Neutrophil (primary cell): ENCODE data around the gene ALOXE3.

ENCODE experiments used
- H3K27ac ChIP-seq: fragments of 200-600 bp; sonication (generic); 2 replicates; pipeline ENCODE4 v1.5.1; 2016; ENCODE audit warnings: mild to moderate bottlenecking, moderate library complexity
- H3K27me3 ChIP-seq: fragments of 200-600 bp; sonication (generic); 2 replicates; pipeline ENCODE4 v1.6.0; 2016; ENCODE audit warnings: mild to moderate bottlenecking
- H3K36me3 ChIP-seq: fragments of 200-600 bp; sonication (generic); 2 replicates; pipeline ENCODE4 v1.5.1; 2017
- H3K4me1 ChIP-seq, 2 experiments: fragments of 200-600 bp in 1 of 2; sonication (generic) in 1 of 2; 1 replicate in 1 of 2; 2 replicates in 1 of 2; pipeline versions ENCODE4 v1.5.1 to v1.6.1; 2013 to 2016; ENCODE audit warnings: low read depth in 1 of 2, low read length in 1 of 2, mild to moderate bottlenecking in 1 of 2, moderate library complexity in 1 of 2; ENCODE audit not compliant: control insufficient read depth in 1 of 2, insufficient read depth in 1 of 2
- H3K4me3 ChIP-seq, 2 experiments: fragments of 200-600 bp in 1 of 2; sonication (generic) in 1 of 2; 1 replicate in 1 of 2; 2 replicates in 1 of 2; pipeline ENCODE4 v1.5.1; 2013 to 2016; ENCODE audit warnings: low read depth in 1 of 2, low read length in 1 of 2, mild to moderate bottlenecking in 1 of 2, moderate library complexity in 1 of 2
- H3K9me3 ChIP-seq: fragments of 200-600 bp; sonication (generic); 2 replicates; pipeline ENCODE4 v1.5.1; 2016
- TF ChIP-seq, protein P1 (sequence below): fragments of 200-600 bp; sonication (generic); IDR thresholded peaks from 2 replicates; pipeline ENCODE4 v1.5.1; 2016; ENCODE audit warnings: antibody characterized with exemption

The ALOXE3 gene

GRCh38 chr17:8155996-8156245, 37.6 kb upstream of the ALOXE3 start:
- H3K4me3 ChIP-seq = peak overlapping the region; percentile 65 to 92
- H3K4me1 ChIP-seq = peaks cover 80 to 84% of the 10 kb centered on the region in 2 experiments
- H3K27me3 ChIP-seq = peaks cover 15% of the 10 kb centered on the region
- H3K9me3 ChIP-seq = no peaks in the 10 kb centered on the region
- peak overlapping the region; percentile 90 for H3K27ac ChIP-seq
- H3K36me3 ChIP-seq = peaks cover 21% of the 10 kb centered on the region
- TF ChIP-seq, protein P1, sequence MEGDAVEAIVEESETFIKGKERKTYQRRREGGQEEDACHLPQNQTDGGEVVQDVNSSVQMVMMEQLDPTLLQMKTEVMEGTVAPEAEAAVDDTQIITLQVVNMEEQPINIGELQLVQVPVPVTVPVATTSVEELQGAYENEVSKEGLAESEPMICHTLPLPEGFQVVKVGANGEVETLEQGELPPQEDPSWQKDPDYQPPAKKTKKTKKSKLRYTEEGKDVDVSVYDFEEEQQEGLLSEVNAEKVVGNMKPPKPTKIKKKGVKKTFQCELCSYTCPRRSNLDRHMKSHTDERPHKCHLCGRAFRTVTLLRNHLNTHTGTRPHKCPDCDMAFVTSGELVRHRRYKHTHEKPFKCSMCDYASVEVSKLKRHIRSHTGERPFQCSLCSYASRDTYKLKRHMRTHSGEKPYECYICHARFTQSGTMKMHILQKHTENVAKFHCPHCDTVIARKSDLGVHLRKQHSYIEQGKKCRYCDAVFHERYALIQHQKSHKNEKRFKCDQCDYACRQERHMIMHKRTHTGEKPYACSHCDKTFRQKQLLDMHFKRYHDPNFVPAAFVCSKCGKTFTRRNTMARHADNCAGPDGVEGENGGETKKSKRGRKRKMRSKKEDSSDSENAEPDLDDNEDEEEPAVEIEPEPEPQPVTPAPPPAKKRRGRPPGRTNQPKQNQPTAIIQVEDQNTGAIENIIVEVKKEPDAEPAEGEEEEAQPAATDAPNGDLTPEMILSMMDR = no peak

DNA sequence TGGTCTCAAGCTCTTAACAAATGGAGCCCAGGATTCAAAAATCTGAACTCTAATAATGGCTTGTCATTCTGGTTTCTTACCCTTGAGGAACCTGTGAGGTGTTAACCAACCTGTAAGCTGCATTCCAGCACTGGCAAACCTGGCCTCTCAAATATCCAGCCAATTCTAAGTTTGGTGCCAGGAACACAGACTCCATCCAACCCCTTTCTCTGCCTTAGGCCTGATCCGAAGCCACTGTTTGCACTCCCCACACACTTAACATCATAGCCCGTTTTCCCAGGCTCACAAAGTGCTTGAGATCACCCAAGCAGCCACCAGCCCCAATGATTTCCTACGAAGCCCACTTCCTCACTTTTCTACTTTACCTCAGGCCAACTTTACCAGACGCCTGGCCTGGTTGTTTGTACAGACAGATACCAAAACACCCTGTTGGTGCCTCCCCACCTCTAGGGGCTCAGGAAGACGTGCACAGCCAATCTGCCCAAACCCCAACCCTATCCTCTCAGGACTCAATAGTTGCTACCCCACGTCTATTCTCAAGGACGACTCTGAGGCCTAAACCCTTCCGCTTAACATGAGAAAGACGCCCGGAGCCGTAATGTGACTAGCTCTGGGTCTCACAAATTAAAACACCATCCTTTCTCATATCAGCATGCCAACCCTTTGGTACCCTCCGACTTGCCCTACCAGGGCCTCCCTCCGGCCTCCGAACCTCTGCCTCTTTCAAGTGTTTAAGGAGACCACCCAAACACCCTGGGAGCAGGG, 37.1 kb upstream of the ALOXE3 start:
- Histone ChIP-seq H3K27ac (peak overlapping the region; percentile 90), H3K36me3 (peaks cover 15% of the 10 kb centered on the region), H3K27me3 (peaks cover 15% of the 10 kb centered on the region), H3K4me1 (peaks cover 80 to 84% of the 10 kb centered on the region in 2 experiments), H3K9me3 (no peaks in the 10 kb centered on the region), H3K4me3 (peak overlapping the region; percentile 65 to 92)
- TF ChIP-seq, protein P1 = no peak

- peak overlapping the region; percentile 90 for H3K27ac ChIP-seq
- H3K4me1 ChIP-seq = peaks cover 77 to 78% of the 10 kb centered on the region in 2 experiments
- H3K9me3 ChIP-seq = no peaks in the 10 kb centered on the region
- TF ChIP-seq, protein P1 = no peak
- peaks cover 15% of the 10 kb centered on the region for H3K27me3 ChIP-seq
- H3K36me3 ChIP-seq = peaks cover 14% of the 10 kb centered on the region
- H3K4me3 ChIP-seq = peak overlapping the region; percentile 44 to 92
Observed at GRCh38 chr17:8154608-8155155, 36.4 kb upstream of the ALOXE3 start.

GRCh38 chr17:8153957-8154607, 35.8 kb upstream of the ALOXE3 start:
- peaks cover 72% of the 10 kb centered on the region in 2 experiments for H3K4me1 ChIP-seq
- H3K4me3 ChIP-seq = peak overlapping the region; percentile 44 to 92
- no peaks in the 10 kb centered on the region for H3K9me3 ChIP-seq
- TF ChIP-seq, protein P1 = no peak
- H3K36me3 ChIP-seq = peaks cover 14% of the 10 kb centered on the region
- peaks cover 15% of the 10 kb centered on the region for H3K27me3 ChIP-seq
- peak overlapping the region; percentile 90 for H3K27ac ChIP-seq

DNA sequence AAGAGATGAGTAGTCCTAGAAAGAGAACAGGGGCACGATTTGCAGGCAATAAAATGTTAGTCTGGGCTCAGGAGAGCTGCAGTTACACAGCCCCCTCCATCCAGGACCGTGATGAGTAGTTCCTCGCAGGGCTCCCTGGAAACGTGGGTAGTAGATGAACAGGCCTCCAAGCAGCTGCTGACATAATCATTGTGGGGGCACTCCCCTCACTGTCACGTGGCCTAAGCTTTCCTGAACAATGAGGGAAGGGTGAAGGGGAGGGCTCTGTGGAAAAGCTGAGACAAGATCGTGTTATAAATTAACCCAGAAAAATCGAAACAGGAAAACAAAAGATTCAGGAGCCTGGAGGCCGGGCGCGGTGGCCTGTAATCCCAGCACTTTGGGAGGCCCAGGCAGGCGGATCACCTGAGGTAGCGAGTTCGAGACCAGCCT, 35.2 kb upstream of the ALOXE3 start:
- Histone ChIP-seq H3K27ac (peak overlapping the region; percentile 90), H3K4me3 (peak overlapping the region; percentile 44 to 92), H3K27me3 (peaks cover 15% of the 10 kb centered on the region), H3K36me3 (peaks cover 12% of the 10 kb centered on the region), H3K4me1 (peaks cover 67 to 69% of the 10 kb centered on the region in 2 experiments), H3K9me3 (no peaks in the 10 kb centered on the region)
- TF ChIP-seq, protein P1 = no peak
